Ecto neural progenitor cell (in vitro differentiated cells): ENCODE data around the gene FXN.
"Not testable (repeated sequence)": the region's sequence is repeated elsewhere in the genome, so short reads cannot be mapped to it uniquely, and the experiment has no call there.

Source experiments
- DNase-seq: peaks from one replicate; pipeline ENCODE4 v3.0.0-alpha.2; 2018; ENCODE audit warnings: low spot score

FXN gene

DNA sequence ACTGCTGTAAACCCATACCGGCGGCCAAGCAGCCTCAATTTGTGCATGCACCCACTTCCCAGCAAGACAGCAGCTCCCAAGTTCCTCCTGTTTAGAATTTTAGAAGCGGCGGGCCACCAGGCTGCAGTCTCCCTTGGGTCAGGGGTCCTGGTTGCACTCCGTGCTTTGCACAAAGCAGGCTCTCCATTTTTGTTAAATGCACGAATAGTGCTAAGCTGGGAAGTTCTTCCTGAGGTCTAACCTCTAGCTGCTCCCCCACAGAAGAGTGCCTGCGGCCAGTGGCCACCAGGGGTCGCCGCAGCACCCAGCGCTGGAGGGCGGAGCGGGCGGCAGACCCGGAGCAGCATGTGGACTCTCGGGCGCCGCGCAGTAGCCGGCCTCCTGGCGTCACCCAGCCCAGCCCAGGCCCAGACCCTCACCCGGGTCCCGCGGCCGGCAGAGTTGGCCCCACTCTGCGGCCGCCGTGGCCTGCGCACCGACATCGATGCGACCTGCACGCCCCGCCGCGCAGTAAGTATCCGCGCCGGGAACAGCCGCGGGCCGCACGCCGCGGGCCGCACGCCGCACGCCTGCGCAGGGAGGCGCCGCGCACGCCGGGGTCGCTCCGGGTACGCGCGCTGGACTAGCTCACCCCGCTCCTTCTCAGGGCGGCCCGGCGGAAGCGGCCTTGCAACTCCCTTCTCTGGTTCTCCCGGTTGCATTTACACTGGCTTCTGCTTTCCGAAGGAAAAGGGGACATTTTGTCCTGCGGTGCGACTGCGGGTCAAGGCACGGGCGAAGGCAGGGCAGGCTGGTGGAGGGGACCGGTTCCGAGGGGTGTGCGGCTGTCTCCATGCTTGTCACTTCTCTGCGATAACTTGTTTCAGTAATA lies at the start of gene FXN:
Gene FXN, plus strand, starts transcription at position 315 of the 871 bp plus-strand sequence. Its CDS starts 31 bp downstream, at position 346.
- peak; percentile 88 for DNase-seq

DNA sequence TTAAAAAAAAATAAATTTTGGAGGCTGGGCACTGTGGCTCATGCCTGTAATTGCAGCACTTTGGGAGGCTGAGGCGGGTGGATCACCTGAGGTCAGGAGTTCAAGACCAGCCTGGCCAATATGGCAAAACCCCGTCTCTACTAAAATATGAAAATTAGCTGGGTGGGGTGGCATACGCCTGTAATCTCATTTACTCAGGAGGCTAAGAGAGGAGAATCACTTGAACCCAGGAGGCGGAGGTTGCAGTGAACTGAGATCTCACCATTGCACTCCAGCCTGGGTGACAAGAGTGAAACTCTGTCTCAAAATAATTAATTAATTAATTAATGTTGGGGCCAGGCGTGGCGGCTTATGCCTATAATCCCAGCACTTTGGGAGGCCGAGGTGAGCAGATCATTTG lies 48.6 kb upstream of the FXN start:
- not testable (repeated sequence) for DNase-seq

DNA sequence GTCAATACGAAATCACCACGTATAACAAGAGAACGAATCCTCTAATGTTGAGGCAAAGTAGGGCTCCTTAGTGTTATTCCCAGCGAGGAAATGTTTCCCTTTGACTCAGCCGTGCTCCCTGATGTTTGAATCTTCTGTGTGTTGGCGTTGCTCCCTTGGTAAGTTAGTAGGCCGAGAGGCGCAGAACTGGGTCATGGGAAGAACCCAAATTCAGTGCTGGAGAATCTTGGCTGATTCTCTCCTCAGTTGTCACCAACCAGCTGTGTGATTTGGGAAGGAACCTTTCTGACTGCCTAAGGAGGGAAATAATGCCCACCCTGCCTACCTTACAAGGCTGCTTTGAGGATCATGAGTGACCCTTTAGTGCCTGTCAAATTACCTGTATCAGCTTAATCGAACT lies 44.1 kb upstream of the FXN start:
- DNase-seq, result no peak

DNA sequence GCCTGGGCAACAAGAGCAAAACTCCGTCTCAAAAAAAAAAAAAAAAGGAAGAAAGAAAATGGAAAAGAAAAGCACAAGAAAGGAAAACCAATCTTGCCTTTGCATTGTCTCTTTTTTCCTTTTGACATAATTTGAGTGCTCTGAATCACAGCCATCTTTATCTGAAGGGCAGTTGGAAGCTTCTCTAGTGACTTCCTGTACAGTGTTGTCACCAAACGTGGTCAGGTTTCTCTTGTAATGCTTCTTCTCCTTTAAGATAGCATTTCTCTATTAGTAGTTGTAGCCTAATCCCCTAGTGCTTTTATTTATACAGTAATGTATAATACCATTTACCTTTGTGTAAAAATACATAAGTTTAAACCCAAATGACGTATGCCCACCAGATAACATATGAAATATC lies 39.8 kb upstream of the FXN start:
- DNase-seq, result no peak

DNA sequence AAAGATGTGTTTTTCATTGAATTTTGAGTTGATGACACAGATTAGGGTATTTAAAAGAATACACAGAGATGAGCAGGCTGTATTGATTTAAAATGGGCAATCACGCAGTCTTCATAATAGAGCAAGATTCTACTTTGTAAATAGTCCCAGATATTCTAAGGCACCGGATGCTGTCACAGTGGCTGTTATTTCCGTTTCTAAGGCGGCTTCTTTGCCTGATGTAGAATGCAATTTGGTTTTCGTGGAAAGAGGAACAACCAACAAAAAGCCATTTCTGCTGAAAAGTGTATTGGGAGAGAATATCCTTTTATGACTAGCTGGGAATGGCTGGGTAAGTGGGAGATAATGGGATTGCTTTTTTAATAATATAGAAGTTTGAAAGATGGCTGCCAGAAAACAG lies 39.1 kb upstream of the FXN start:
- DNase-seq, result no peak

DNA sequence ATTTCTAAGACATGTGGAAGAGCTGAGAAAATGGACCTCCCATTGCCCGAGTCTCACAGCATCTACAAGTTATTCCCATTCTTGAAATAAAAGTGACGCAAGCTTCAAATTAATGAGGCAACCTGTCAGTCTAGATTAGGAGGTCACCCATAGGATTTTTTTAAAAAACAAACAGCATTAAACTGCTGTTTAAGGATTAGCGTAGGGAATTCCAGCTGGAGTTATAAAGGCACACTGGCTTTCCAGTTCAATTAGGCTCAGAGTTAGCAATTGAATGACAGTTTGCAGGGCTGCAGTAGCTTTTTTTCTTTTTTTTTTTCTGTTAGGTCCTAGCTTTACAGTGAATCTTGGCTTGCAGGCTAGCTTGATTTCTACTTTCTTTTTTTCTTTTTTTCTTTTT lies 37.9 kb upstream of the FXN start:
- no peak for DNase-seq

DNA sequence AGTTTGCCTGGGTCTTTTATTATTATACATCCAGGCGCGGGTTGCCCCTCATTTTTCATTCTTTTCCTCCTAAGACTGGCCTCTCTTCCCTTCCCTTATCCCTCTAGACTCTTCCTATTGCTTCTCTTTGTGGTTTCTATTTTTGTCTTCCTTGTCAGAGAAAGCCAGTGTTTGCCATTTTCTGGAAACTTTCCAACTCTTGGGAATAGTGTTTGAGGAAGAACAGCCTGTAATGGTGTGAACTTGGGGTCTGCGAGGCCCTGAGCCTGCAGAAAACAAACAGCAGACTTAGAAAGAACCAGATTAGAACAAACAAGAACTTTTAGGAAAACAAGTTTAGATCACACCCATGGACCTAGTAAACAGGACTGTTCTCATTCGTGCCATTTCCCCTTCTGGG lies 37.2 kb upstream of the FXN start:
- DNase-seq, result no peak

DNA sequence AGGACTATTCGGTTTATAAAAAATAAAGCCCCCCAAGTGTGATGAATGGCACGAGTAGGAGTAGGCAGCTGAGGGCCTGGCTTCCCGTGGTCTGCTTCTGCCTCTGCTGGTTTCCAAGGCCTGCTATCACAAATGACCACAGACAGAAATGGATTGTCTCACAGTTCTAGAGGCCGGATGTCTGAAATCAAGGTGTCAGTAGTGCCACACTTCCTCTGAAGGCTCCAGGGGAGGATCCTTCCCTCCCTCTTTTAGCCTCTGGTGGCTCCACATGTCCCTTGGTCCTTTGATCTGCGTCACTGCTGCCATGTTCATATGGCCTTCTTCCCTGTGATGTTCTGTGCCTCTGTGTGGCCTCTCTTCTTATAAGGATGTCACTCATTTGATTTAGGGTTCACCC lies 36.7 kb upstream of the FXN start:
- no peak for DNase-seq

DNA sequence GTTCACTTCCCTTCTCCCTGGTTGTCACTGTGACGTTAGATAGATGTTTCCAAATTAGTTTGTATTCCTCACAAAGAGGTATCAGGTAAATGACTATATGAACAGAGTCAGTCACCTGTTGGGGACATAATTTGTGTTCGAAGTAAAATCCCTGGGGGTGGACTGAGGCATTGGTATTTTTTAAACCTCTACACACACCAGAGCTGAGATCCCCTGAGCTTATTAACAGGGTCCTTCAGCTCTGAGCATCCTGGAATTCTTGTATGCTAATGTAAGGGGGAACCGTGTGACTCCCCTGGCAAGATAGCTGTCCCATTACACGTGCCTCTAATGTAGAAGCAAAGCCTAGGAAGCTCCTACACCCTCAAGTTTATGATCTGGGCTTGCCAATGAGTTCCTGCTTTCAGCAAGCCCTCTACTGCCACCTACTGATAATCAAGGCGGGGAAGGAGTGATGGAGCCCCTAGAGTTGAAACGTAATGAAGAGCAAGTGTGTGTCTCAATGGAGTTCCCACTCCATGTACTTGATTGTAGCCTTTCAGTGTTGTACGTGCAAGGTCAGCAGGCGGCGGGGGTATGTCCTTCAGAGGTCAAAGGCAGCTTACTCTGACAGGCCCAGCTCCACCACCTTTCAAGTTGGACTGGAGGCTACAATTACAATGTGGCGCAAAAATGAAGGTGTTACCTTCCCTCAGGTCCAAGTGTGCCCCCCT lies 36.0 kb upstream of the FXN start:
- DNase-seq, result peak; percentile 67

DNA sequence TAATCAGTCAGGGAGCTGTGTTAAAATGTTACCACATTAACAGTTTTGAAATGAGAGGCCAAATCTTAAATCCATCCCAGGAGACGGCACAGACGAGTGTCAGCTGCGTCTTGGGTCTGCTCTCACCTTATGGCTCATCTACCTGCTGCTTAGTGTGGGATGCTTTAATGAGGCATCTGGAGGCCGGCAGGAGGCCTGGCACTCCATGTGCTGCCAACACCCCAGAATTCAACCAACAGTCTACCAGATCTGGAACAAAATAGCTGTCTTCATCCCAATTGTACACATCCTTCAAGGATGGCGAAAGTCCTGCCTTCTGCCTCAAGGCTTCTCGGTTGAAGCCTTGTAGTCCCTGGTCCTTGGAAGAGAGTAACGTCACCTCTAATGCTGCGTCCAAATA lies 33.6 kb upstream of the FXN start:
- DNase-seq, result no peak

DNA sequence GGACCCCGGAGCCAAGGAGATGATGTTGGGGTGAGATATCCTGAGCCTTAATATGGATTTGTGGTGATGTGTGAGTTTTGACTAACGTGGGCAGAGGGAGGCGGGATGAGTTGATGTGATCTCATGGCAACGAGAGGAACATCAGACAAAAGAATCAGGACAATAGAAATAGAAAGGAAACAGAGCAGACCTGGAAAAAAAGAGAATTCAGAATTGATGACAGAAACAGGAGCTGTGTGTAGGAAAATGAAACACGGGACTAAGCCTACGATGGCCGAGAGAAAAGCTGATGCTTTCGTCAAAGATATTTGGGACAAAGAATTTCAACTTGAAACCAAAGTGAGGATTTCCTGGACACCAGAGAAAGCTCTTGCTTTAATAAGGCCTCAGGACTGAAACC lies 32.5 kb upstream of the FXN start:
- DNase-seq, result no peak

DNA sequence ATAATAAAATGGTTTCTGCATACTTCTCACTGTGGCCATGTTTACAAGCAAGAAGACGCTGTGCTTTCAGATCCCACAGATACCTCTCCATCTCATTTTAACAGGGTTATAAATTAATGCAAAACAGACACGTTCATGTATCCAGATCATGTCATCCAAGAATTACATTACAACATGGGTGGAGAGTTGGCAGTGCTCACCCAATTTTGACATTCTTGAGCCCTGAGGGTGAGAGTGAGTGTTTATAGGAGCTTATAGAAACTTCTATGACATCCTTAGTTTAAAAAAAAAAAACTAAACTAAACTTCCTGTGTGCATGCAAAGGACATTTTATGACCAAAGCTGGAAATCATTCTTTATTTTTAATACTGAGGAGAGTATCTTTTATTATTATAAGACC lies 30.7 kb upstream of the FXN start:
- DNase-seq, result no peak

DNA sequence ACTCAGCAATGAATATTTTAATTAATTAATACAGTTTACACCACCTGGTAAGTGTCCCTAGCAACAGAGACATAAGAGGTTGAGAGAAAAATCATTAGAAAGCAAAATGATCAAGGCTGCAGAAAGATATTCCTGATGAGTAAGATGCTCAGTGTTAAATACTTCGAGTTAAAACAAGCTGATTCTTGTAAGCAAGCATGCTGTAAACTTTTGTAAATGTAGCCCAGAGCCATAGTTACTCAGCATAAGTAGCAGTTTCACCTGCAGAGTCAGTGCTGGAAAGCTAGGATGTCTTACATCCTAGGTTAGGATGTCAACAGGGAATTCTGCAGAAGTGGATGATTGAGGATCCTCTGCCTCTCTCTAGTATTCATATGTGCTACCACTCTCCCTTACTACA lies 25.8 kb upstream of the FXN start:
- DNase-seq, result no peak

DNA sequence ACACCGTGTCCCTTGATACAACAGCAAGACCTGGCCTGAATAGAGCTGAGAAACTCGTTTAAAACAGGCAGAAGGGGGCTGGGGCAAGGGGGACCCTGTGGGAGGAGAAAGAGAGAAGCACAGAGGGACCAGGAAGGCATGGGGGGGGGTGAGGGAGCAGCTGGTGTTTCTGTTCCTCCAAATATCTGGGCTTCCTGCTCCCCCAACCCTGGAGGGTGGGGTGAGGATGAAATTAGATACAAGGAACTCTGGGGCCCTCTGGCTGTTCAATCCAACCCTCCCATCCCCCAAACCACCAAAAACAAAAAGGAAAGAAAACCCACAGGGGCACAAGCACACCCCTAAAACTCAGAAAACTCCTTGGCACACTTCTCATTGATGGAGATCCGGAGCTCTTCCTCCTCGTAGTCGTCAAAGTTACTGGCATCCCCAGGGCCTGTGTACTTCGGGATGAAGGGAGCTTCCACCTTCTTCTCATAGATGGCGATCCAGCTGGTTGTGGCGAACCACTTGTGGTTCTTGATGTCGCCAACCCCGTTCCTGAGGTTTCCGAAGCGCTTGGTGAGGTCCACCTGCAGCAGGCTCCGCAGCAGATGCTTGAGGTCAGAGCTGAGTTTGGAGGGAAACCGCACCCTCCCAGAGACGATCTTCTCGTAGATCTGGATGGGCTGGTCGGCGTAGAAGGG lies 22.7 kb upstream of the FXN start:
- no peak for DNase-seq

DNA sequence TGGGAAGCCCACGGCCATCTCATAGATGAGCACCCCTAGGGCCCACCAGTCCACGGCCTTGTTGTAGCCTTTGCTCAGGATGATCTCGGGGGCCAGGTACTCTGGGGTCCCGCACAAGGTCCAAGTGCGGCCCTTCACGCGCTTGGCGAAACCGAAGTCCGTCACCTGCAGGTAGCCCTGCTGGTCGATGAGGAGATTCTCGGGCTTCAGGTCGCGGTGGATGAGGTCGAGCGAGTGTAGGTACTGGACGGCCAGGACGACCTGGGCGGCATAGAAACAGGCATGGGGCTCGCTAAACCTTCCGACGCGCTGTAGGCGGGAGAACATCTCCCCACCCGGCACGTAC lies 22.2 kb upstream of the FXN start:
- DNase-seq, result no peak

DNA sequence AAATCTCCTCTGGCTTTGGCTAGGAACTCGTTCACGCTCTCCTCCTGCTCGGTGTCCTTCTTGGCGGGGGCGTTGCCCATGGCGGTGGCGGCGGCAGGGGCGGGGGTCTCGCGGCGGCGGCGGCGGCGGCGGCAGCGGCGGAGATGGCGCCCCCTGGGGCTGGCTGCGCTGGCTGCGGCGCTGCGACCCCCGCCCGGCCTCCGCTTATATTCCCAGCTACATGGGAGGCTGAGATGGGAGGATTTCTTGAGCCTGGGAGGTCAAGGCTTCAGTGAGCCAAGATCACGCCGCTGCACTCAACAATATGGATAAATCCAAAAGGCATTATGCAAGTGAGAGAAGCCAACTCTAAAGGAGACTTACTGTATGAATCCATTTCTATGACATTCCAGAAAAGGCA lies 21.5 kb upstream of the FXN start, which contains the start of gene PRKACG:
Gene PRKACG, minus strand, starts transcription at position 101 of the 400 bp plus-strand sequence. Its CDS starts 21 bp downstream, at position 80.
- no peak for DNase-seq

DNA sequence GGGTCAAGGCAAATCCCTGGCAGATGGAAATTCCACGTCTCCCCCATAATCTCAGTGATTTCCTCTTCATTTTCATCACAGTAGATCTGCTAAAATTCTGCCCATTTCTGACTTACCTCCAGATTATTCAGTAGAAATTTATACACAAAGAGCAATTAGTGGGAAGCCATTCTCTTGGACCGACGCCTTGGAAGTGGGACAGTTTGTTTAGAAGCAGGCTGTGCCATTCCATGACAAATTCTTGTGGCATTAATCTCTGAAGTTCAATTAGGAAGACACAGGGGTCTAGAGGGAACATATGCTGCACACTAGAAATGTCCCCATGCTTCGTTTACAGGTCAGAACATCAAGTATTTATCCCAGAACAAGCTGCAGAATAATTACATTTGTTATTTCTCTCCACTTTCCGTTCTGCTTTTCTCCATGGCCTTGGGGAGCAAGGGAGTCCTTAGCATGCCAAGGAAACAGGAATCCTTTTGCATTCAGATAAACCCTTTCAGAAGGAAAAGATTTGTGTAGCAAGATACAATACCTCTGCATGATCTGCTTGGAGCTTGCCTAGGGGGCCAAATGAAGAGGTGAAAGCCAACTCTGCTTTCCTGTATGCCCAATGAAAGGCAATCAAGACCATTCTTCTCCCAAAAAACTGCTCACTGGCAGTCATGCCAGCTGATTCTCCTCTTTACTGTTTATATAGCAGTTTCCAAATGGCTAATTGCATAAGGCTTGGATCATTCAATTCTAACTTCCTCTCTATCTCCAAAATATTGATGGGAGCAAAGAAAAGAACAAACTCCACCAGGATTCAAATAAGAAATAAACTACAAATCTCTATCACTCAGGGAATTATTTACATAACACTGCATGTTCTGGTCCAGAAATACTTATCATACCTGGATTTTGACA lies 19.1 kb upstream of the FXN start:
- no peak for DNase-seq

DNA sequence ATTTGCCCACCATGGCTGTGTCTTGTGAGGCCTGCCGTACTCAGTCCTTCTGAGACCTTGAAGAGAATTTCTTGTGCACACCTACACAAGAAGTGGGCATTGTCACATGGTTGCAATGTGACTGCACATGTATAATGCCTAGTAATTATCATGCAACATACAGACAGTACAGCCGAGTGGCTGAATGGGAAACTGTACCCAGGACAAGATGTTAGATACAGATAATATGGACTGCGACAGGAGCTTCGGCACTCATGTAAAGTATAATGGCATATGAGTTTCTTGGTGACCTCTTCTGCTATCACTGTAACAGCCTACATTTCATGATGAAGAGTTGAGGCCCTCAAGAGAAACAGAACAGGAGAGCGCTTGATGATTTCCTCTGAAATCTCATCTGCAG lies 16.8 kb upstream of the FXN start:
- no peak for DNase-seq

DNA sequence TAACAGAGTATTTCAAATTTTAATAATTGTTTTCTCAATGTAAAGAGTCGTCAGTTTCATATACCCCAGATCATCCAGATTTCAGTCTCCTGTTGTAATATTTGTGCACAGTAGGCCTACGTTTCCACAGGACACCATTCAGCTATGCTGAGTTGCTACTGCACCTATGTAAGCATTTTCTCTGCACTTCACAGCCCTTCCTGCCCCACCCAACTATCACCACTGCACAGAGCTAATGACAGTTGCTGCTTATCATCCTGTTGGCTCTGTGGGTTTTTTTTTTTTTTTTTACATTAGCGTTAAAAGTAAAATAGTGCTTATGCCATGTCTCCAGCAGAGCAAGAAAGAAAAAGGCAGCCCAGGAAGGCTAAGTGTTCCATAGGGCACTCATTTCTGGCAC lies 15.7 kb upstream of the FXN start:
- DNase-seq, result no peak

DNA sequence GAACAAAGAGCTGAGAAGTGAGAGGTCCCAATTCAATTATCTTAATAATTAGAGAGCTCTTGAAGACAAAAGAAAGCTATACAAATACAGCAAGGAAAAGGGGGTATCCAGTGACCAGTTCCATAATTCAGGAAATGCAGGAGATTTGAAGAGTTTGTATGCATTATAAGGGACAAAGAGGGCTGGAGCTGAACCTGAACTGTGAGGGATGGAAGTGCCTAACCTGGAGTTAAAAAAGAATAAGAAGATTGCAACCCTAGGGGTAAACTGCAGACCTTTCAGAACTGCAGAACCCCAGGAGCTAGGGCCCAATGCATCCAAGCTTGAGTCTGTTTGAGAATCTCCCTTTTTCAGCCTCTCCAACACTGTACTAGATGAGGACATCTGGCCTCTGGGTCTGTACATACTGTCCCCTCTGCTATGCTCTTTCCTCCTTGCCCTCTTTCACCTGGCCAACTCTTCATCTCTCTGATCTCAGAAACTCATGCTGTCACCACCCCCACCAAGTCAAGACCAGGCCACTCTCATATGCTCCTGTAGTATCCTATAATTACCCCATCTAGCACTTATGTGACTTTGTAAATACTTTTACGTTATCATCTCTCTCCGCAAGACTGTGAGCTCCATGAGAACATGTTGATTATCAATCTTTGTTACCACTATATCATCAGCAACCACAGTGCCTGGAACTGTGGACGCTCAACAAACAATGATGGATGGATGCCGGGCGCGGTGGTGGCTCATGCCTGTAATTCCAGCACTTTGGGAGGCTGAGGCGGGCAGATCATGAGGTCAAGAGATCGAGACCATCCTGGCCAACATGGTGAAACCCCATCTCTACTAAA lies 15.0 kb upstream of the FXN start:
- no peak for DNase-seq

DNA sequence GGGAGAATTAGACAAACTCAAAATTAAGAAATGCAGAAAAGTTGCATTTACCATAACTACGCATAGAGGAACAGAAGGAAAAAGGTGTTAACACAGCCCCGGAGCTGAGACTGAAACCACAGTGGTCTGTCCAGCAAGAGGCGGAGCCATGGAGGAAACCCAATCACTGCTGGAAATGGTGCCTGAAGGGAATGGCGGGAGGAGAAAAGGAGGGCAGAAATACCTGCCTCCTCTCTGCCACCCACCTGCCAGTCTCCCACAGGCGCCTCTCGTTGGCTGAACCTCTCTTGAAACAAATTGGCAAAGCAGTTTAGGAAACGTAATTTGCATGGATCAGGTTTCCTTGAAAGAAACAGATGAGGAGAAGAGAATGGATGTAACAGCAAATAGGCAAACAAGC lies 11.9 kb upstream of the FXN start:
- DNase-seq, result no peak
